Heart right ventricle (tissue), 16 donors: ENCODE measurements around the gene TPM1. TPM values are rescaled to one million over a fixed set of nuclear protein-coding genes. Genes with fewer than 3 reads are reported as not detected.

ENCODE experiments used
- ATAC-seq, 8 donors: fragments of 200-7000 bp; cut with Tn5 transposase; one replicate each; pipeline ENCODE4 v1.9.1; 2020; ENCODE audit warnings: mild to moderate bottlenecking in 8 of 8, moderate library complexity in 8 of 8, moderate number of reproducible peaks in 1 of 8
- DNase-seq, 2 donors: peaks; one replicate each; pipeline ENCODE4 v3.0.0-alpha.2; 2020
- H3K27ac ChIP-seq, 10 donors: fragments of 200-600 bp; sonication (generic) in 2 of 10; one replicate each; pipeline versions ENCODE4 v1.5.0 to v1.8.0; 2020 to 2022; ENCODE audit warnings: mild to moderate bottlenecking in 3 of 10
- H3K27me3 ChIP-seq, 7 donors: fragments of 200-600 bp; one replicate each; pipeline ENCODE4 v1.8.0; 2021 to 2022; ENCODE audit warnings: mild to moderate bottlenecking in 2 of 7
- H3K36me3 ChIP-seq, 9 donors: fragments of 200-600 bp; sonication (generic) in 1 of 9; one replicate each; pipeline versions ENCODE4 v1.5.0 to v1.8.0; 2020 to 2022; ENCODE audit warnings: mild to moderate bottlenecking in 2 of 9
- H3K4me1 ChIP-seq, 9 donors: fragments of 200-600 bp; sonication (generic) in 1 of 9; one replicate each; pipeline versions ENCODE4 v1.5.0 to v1.8.0; 2020 to 2022; ENCODE audit warnings: mild to moderate bottlenecking in 4 of 9
- H3K4me3 ChIP-seq, 10 donors: fragments of 200-600 bp; sonication (generic) in 2 of 10; one replicate each; pipeline versions ENCODE4 v1.5.0 to v1.8.0; 2020 to 2022; ENCODE audit warnings: mild to moderate bottlenecking in 7 of 10, moderate library complexity in 2 of 10
- H3K9me3 ChIP-seq, 11 donors: fragments of 200-600 bp in 10 of 11; sonication (generic) in 2 of 11; one replicate each; pipeline versions ENCODE4 v1.5.0 to v1.8.0; 2013 to 2022; ENCODE audit warnings: mild to moderate bottlenecking in 2 of 11, control low read depth in 1 of 11, moderate library complexity in 1 of 11
- WGBS, 2 donors: extraction: QIAGEN DNeasy Blood & Tissue Kit; methylation state at CpG; one replicate each; pipeline ENCODE4 v1.1.7; 2013; ENCODE audit warnings: inconsistent platforms in 1 of 2; 5-methylcytosine and 5-hydroxymethylcytosine counted together
- intact Hi-C, 10 donors: fragments of 100-400 bp; cut with DNase I; formaldehyde crosslinking; loops; one replicate each; pipeline versions ENCODE4 v1.11.1 to v1.14.2; 2022
- polyA plus RNA-seq, 2 donors: library from polyadenylated mRNA; stranded (reverse); fragments of 200-250 nt; gene quantifications; one replicate each; pipeline ENCODE4 v1.2.3, GENCODE V29; 2013
- total RNA-seq, 10 donors: library from RNA; stranded (reverse); fragmentation: NEBNext Ultra II Directional in 3 of 10; extraction: Animal tissue kit (Norgen Biotek cat#: 25700) in 3 of 10; gene quantifications; one replicate each; pipeline versions ENCODE4 v1.2.1 to v1.2.4, GENCODE V29; 2021 to 2023
- TF ChIP-seq, protein P1 (sequence below), 9 donors: fragments of 200-600 bp; sonication (generic) in 2 of 9; IDR thresholded peaks; one replicate each; pipeline versions ENCODE4 v1.5.0 to v1.8.0; 2021 to 2022; ENCODE audit warnings: antibody characterized with exemption in 9 of 9, mild to moderate bottlenecking in 5 of 9, moderate library complexity in 1 of 9
- donor health status: Arrhythmogenic right ventricular cardiomyopathy.
- donor health status: ischemic (EF 13 %, LVEDD 7.1; RV severe dilation, severe dysfunction).
- donor health status: healthy with polysubstance abuse.
- donor health status: DM: no; HTN: yes; CAD: no.
- donor health status: DM: no; HTN: no; CAD: no.
- donor health status: ischemic (EF 25% LVEDD 6.9; RV normal size, moderate dysfunction).
- donor health status: ischemic (EF 25% LVEDD 5.7; RV mildly dilated, moderate dysfunction).
- donor health status: healthy.
- donor health status: DM: yes; HTN: yes; CAD: no.
- donor health status: Ischemic cardiomyopathy.
- donor health status: ischemic (EF 35%, LVEDD 5.7; RV mildly dilated, moderate dysfunction).
- donor health status: nonischemic (EF 11% LVEDD 7.7; RV severe dilation, severe dysfunction).
- donor health status: DM: yes; HTN: yes; CAD: no.
- donor health status: PGD.
- donor health status: ischemic (EF 29% LVEDD 5.4; RV normal size, mild dysfunction).
- donor health status: nonischemic (EF 23%, LVEDD 6.1; RV moderate dilation, normal function).

TPM1 gene
- total and polyA plus RNA-seq, 12 donors = 10,066 to 18,091 (median 14,403) TPM

DNA sequence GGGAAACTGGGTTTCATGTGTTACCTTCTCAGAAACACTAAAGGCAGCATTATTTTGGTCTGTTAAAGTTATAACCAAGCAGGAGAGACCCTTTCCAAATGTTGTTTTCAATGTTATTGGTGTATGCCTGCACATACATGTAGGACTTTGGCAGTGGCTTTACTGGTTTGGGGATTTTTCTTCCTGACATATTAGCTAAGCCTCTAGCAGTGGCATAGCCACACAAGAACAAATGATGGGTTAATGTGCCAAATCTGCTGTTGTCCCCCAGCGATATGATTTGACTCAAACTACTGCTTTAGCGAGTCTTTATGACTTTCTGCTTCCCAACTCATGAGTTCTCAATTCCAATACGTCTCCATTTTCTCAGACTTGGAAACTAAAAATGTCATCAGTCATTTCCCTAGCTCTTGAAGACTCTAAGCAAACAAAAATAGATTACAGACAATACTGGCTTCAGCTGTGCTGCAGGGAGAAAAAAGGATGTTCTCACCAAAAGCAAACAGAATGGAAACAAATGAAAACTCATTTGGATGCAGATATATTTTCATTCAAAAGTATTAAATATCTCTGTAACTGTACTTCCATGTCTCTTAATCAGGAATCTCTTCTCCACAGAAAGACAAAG, 29.6 kb downstream of the TPM1 start:
- intact Hi-C loops = no loop called here
- peaks cover 4 to 54% (median 17%) of the 10 kb centered on the region in 9 donors for H3K4me1 ChIP-seq
- H3K4me3 ChIP-seq = no peak overlapping the region
- 67 to 77% methylated on average over 3 of the region's 3 CpGs for WGBS, 2 donors
- H3K27me3 ChIP-seq = no peaks in the 10 kb centered on the region
- no peak overlapping the region for H3K27ac ChIP-seq
- no peaks in the 10 kb centered on the region for H3K9me3 ChIP-seq
- TF ChIP-seq, protein P1, sequence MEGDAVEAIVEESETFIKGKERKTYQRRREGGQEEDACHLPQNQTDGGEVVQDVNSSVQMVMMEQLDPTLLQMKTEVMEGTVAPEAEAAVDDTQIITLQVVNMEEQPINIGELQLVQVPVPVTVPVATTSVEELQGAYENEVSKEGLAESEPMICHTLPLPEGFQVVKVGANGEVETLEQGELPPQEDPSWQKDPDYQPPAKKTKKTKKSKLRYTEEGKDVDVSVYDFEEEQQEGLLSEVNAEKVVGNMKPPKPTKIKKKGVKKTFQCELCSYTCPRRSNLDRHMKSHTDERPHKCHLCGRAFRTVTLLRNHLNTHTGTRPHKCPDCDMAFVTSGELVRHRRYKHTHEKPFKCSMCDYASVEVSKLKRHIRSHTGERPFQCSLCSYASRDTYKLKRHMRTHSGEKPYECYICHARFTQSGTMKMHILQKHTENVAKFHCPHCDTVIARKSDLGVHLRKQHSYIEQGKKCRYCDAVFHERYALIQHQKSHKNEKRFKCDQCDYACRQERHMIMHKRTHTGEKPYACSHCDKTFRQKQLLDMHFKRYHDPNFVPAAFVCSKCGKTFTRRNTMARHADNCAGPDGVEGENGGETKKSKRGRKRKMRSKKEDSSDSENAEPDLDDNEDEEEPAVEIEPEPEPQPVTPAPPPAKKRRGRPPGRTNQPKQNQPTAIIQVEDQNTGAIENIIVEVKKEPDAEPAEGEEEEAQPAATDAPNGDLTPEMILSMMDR (IDR thresholded peaks at IDR 0.05) = no peak
- H3K36me3 ChIP-seq = peaks cover 0 to 55% (median 15%) of the 10 kb centered on the region in 9 donors
- ATAC-seq (no peak), DNase-seq (no peak)

- no peak for DNase-seq
- 82 to 91% methylated on average over 9 of the region's 9 CpGs for WGBS, 2 donors
- Histone ChIP-seq H3K27ac (no peak overlapping the region), H3K4me1 (peaks cover 4 to 47% (median 14%) of the 10 kb centered on the region in 9 donors), H3K27me3 (no peaks in the 10 kb centered on the region), H3K9me3 (no peaks in the 10 kb centered on the region), H3K4me3 (no peak overlapping the region), H3K36me3 (peaks cover 0 to 48% (median 8%) of the 10 kb centered on the region in 9 donors)
- ATAC-seq = no peak
- TF ChIP-seq, protein P1 (IDR thresholded peaks at IDR 0.05) = no peak
- intact Hi-C loops = no loop called here
Measured at GRCh38 chr15:63072809-63073277, 30.3 kb downstream of the TPM1 start.

DNA sequence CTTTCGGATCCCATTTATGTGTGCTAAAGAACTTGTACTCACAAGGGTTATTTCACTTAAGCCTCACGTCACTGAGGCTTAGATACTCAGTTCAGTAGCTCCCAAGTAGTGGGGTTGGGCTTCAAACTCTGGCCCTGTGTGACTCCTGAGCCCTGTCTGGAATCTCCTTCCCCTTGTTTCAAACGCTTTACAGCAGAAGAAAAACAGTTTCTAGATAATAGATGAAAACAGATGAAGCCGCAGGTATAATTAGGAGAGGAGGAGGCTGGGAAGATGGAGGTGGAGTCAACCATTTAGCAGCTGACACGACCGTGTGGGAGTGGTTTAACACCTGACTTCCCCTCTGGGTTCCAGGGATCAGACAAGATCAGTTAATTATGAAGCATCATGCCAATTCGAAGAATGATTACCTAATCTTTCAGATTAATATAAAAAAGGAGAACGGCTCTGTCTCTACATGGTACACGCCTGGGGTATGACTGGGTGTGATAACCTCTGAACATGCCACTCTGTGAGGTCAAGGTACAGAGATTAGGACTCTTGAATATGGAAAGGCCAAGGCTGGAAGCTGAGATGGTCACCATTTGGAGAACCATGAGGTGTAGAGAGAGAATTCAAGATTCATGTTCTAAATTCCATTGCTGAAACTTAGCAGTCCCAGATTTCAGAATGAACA, 31.1 kb downstream of the TPM1 start:
- H3K27me3 ChIP-seq = no peaks in the 10 kb centered on the region
- no peak overlapping the region for H3K4me3 ChIP-seq
- peaks cover 0 to 39% (median 12%) of the 10 kb centered on the region in 9 donors for H3K4me1 ChIP-seq
- no peak for ATAC-seq
- 72% methylated on average over 9 of the region's 9 CpGs for WGBS, 2 donors
- H3K36me3 ChIP-seq = peaks cover 0 to 40% (median 7%) of the 10 kb centered on the region in 9 donors
- TF ChIP-seq, protein P1 (IDR thresholded peaks at IDR 0.05) = no peak
- no peak overlapping the region for H3K27ac ChIP-seq
- H3K9me3 ChIP-seq = no peaks in the 10 kb centered on the region
- intact Hi-C loops = no loop called here
- DNase-seq = no peak

DNA sequence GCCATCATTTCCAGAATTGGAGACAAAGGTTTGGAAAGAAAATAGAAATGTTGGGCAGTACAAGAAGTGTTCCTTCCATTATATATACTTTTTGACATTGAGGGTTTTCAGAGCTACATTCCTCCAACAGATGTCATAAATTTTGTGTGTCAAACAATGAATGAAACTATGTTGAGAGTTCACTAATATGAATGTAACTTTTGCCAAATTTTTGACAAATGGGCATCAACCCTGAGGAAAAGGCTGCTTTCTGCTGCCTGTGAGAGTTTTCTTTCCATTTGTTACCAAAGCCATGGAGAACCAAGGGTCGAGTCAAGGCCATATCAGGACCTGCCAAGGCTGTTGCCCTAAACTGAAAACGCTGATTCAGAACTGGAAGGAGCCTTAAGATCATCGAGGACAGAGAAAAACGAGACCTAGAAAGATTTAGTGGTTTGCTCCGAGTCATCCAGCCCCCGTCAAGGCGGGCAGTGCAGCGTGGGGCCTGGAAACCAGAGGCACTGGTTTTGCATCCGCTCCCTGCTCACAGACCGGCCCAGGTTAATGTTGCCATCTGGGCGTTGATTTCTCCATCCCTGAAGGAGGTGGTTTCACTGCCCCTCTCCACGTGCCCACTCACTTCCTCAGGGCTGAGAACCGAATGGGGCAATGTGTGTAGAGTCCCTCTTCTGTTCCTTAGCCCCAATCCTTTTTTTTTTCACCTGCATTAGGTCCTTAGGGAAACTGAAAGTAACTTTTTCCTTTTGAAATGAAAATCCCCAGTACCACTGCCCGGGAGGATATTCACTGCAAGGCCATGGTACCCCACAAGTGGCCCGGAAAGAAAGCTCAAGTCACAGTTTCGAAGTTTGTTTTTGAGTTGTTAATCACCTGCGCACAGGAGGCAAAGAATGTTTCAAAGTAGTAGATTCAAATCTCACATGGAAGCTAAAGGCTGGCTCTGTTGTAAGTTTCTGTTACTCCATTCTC, 32.8 kb downstream of the TPM1 start:
- peaks cover 0 to 25% (median 7%) of the 10 kb centered on the region in 9 donors for H3K36me3 ChIP-seq
- intact Hi-C loops = no loop called here
- peaks cover 4 to 41% (median 12%) of the 10 kb centered on the region in 9 donors for H3K4me1 ChIP-seq
- no peaks in the 10 kb centered on the region for H3K27me3 ChIP-seq
- H3K27ac ChIP-seq = peak overlapping the region in 1 of 10 donors; percentile 4
- H3K9me3 ChIP-seq = no peaks in the 10 kb centered on the region
- WGBS, 2 donors = 80 to 83% methylated on average over 17 of the region's 17 CpGs
- H3K4me3 ChIP-seq = no peak overlapping the region
- ATAC-seq = no peak
- TF ChIP-seq, protein P1 (IDR thresholded peaks at IDR 0.05) = no peak
- DNase-seq = no peak
